B cell (primary cell): ENCODE results near the gene LCE2C. TPM values are rescaled to one million over a fixed set of nuclear protein-coding genes. Genes with fewer than 3 reads are reported as not detected.
"Not testable (repeated sequence)": the region's sequence is repeated elsewhere in the genome, so short reads cannot be mapped to it uniquely, and the experiment has no call there.

Experiments used
- ATAC-seq: fragments of 200-7000 bp; cut with Tn5 transposase; one replicate; pipeline ENCODE4 v1.10.0; 2021; ENCODE audit warnings: low read depth, mild to moderate bottlenecking, moderate number of reproducible peaks, moderate library complexity
- CTCF ChIA-PET: fragments of 350-600 bp; sonication (Branson Sonifier 250); formaldehyde crosslinking; loops from one replicate; lab custom pipeline; 2021; ENCODE audit warnings: antibody characterized with exemption, inconsistent platforms; lab: Charles Lee
- POLR2A ChIA-PET: fragments of 350-600 bp; sonication (Branson Sonifier 250); formaldehyde crosslinking; loops from one replicate; lab custom pipeline; 2021; ENCODE audit warnings: antibody characterized with exemption; lab: Charles Lee
- DNase-seq: peaks from one replicate; pipeline ENCODE4 v3.0.0; 2013
- H2AFZ ChIP-seq: 2 replicates; pipeline ENCODE4 v1.6.1; 2012; ENCODE audit warnings: mild to moderate bottlenecking, low read depth, low read length; ENCODE audit not compliant: insufficient read depth, poor library complexity, severe bottlenecking
- H3K27ac ChIP-seq, 2 donors: 1 replicate in 1 of 2; 2 replicates in 1 of 2; pipeline ENCODE4 v1.5.1; 2012 to 2013; ENCODE audit warnings: low read length in 2 of 2, mild to moderate bottlenecking in 2 of 2, moderate library complexity in 1 of 2
- H3K27me3 ChIP-seq, 4 experiments: fragments of 200-600 bp in 1 of 4; sonication (generic) in 1 of 4; replicated peaks in 1 of 4; 1 replicate in 2 of 4; 2 replicates in 2 of 4; pipeline versions ENCODE4 v1.6.1 to v1.7.0; 2013 to 2016; ENCODE audit warnings: low read length in 3 of 4, mild to moderate bottlenecking in 2 of 4, mixed read lengths in 1 of 4, moderate library complexity in 1 of 4; ENCODE audit not compliant: insufficient read depth in 4 of 4, control insufficient read depth in 3 of 4; ENCODE audit errors: control extremely low read depth in 1 of 4
- H3K36me3 ChIP-seq, 2 experiments: replicated peaks in 1 of 2; 1 replicate in 1 of 2; 2 replicates in 1 of 2; pipeline versions ENCODE4 v1.6.1 to v1.7.1; 2013; ENCODE audit warnings: low read length in 1 of 2; ENCODE audit not compliant: insufficient read depth in 2 of 2, control insufficient read depth in 1 of 2; ENCODE audit errors: control extremely low read depth in 1 of 2, extremely low read depth in 1 of 2
- H3K4me1 ChIP-seq, 2 donors: fragments of 200-600 bp in 1 of 2; sonication (generic) in 1 of 2; 1 replicate in 1 of 2; 2 replicates in 1 of 2; pipeline versions ENCODE4 v1.5.1 to v1.6.1; 2013 to 2017; ENCODE audit warnings: low read length in 2 of 2; ENCODE audit not compliant: control insufficient read depth in 2 of 2, insufficient read depth in 2 of 2
- H3K4me2 ChIP-seq: replicated peaks from 2 replicates; pipeline ENCODE3; 2012; ENCODE audit warnings: mild to moderate bottlenecking, low read depth, low read length; ENCODE audit not compliant: poor library complexity, severe bottlenecking
- H3K4me3 ChIP-seq, 5 experiments: fragments of 200-600 bp in 1 of 5; sonication (generic) in 1 of 5; 1 replicate in 3 of 5; 2 replicates in 2 of 5; pipeline versions ENCODE4 v1.5.1 to v1.7.0; 2011 to 2016; ENCODE audit warnings: low read length in 4 of 5, mild to moderate bottlenecking in 4 of 5, low read depth in 2 of 5, control low read depth in 1 of 5, moderate library complexity in 1 of 5; ENCODE audit not compliant: insufficient read depth in 1 of 5; ENCODE audit errors: control extremely low read depth in 1 of 5, extremely low read depth in 1 of 5
- H3K79me2 ChIP-seq: fragments of 200-600 bp; sonication (generic); one replicate; pipeline ENCODE4 v1.6.0; 2016; ENCODE audit warnings: low read length; ENCODE audit not compliant: control insufficient read depth, insufficient read depth
- H3K9ac ChIP-seq: fragments of 200-600 bp; sonication (generic); 2 replicates; pipeline ENCODE4 v1.6.1; 2017; ENCODE audit warnings: mild to moderate bottlenecking, low read length, moderate library complexity
- H3K9me3 ChIP-seq, 3 donors: one replicate each; pipeline versions ENCODE4 v1.6.1 to v1.7.1; 2013; ENCODE audit warnings: low read length in 2 of 3; ENCODE audit not compliant: control insufficient read depth in 2 of 3, insufficient read depth in 1 of 3; ENCODE audit errors: control extremely low read depth in 1 of 3
- H4K20me1 ChIP-seq: 2 replicates; pipeline ENCODE4 v1.6.0; 2012; ENCODE audit warnings: mild to moderate bottlenecking, low read length; ENCODE audit not compliant: insufficient read depth, control insufficient read depth, poor library complexity, severe bottlenecking
- H3K27ac Mint-ChIP-seq: one replicate; pipeline ENCODE4 v1.8.0; 2021; ENCODE audit warnings: mixed read lengths
- H3K27me3 Mint-ChIP-seq: one replicate; pipeline ENCODE4 v1.8.0; 2021; ENCODE audit warnings: mixed read lengths
- H3K4me1 Mint-ChIP-seq: one replicate; pipeline ENCODE4 v1.8.0; 2021; ENCODE audit warnings: mixed read lengths
- H3K4me3 Mint-ChIP-seq: one replicate; pipeline ENCODE4 v1.8.0; 2021; ENCODE audit warnings: mixed read lengths
- H3K9me3 Mint-ChIP-seq: one replicate; pipeline ENCODE4 v1.8.0; 2022; ENCODE audit warnings: mixed read lengths; ENCODE audit not compliant: insufficient read depth
- EZH2 ChIP-seq: IDR thresholded peaks from 2 replicates; pipeline ENCODE4 v1.6.1; 2012; ENCODE audit warnings: borderline replicate concordance, low read depth, mild to moderate bottlenecking, moderate library complexity, low read length; ENCODE audit not compliant: insufficient read depth, poor library complexity, severe bottlenecking
- WGBS: methylation state at CpG from one replicate; pipeline ENCODE4 v1.1.5; 2013; ENCODE audit warnings: missing lambda C conversion rate; ENCODE audit not compliant: insufficient coverage; 5-methylcytosine and 5-hydroxymethylcytosine counted together
- intact Hi-C: fragments of 100-400 bp; cut with micrococcal nuclease; formaldehyde crosslinking; loops from one replicate; pipeline ENCODE4 v1.10.0; 2022
- polyA plus RNA-seq: library from polyadenylated mRNA; depleted of rRNA; stranded (reverse); fragments of >200 nt; gene quantifications from 2 replicates; pipeline ENCODE4 v1.2.3, GENCODE V29; 2012
- total RNA-seq, 2 donors: library from RNA; stranded (reverse); fragments of 120-200 nt in 1 of 2; gene quantifications; 1 replicate in 1 of 2; 2 replicates in 1 of 2; pipeline versions ENCODE4 v1.2.3 to v1.2.4, GENCODE V29; 2013 to 2022

Gene LCE2C
- total and polyA plus RNA-seq, 2 donors (not counting 1 experiment from before 2014, with no cell fraction given) = not detected

- POLR2A ChIA-PET = no interaction called here
- no peak for TF ChIP-seq EZH2
- H3K4me3 ChIP-seq = no peak overlapping the region
- Mint-ChIP-seq H3K27ac (no peak overlapping the region), H3K4me3 (no peak overlapping the region), H3K4me1 (no peaks in the 10 kb centered on the region), H3K9me3 (no peaks in the 10 kb centered on the region), H3K27me3 (peaks cover 17% of the 10 kb centered on the region)
- no peaks in the 10 kb centered on the region for H4K20me1 ChIP-seq
- peaks cover 0 to 2% (median 0%) of the 10 kb centered on the region in 4 experiments for H3K27me3 ChIP-seq
- no peak overlapping the region for H2AFZ ChIP-seq
- DNase-seq = no peak
- CTCF ChIA-PET = no interaction called here
- no peak overlapping the region for H3K27ac ChIP-seq
- H3K4me2 ChIP-seq = no peak overlapping the region
- no peaks in the 10 kb centered on the region for H3K36me3 ChIP-seq
- no peak overlapping the region for H3K9ac ChIP-seq
- no peaks in the 10 kb centered on the region for H3K79me2 ChIP-seq
- intact Hi-C loops = no loop called here
- ATAC-seq = no peak
- H3K9me3 ChIP-seq = no peaks in the 10 kb centered on the region
- no peaks in the 10 kb centered on the region for H3K4me1 ChIP-seq
Measured at GRCh38 chr1:152683846-152684245, 8.8 kb downstream of the LCE2C start.

DNA sequence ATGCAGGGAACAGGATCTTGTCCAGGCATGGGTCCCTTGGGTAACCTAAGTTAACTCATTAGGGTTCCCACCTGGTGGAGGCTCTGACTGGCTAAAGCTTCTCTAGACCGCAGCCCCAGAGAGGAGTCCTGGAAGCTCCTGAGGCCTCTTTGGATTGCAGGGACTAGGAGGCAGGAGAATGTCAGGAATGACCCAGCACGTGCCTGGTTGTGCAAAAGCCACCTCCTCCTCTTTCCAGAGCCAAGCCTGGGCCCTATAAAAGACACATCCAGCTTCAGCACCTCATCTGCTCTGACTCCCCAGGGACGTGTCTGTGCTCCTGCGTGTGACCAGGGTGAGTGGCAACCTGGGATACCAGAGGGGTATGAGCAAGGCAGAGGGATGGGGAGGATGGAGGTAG, 10.7 kb downstream of the LCE2C start, which contains the start of gene LCE2B:
Gene LCE2B, plus strand, starts transcription at position 301 of the 400 bp plus-strand sequence. CDS start 721 bp downstream, outside the sequence.
- H3K9me3 Mint-ChIP-seq, H3K9me3 ChIP-seq, CTCF ChIA-PET, DNase-seq, H4K20me1 ChIP-seq, H3K79me2 ChIP-seq, POLR2A ChIA-PET, H3K4me3 Mint-ChIP-seq, H3K4me3 ChIP-seq, H3K27me3 ChIP-seq, H3K4me1 Mint-ChIP-seq, H3K27ac Mint-ChIP-seq, H3K4me1 ChIP-seq, H2AFZ ChIP-seq, H3K4me2 ChIP-seq, ATAC-seq, intact Hi-C loops, H3K27ac ChIP-seq, H3K9ac ChIP-seq, H3K36me3 ChIP-seq: not testable (repeated sequence)
- H3K27me3 Mint-ChIP-seq = peaks cover 25% of the 10 kb centered on the region
- 50% methylated on average over 2 of the region's 4 CpGs for WGBS
